NCI-H524 treated with DMSO at 0.1 percent for 48 hours (cell line): ENCODE data around the gene PTPN5.
"Not testable (repeated sequence)": the region's sequence is repeated elsewhere in the genome, so short reads cannot be mapped to it uniquely, and the experiment has no call there.

Source experiments
- DNase-seq: peaks from one replicate; lab custom pipeline; 2025; lab: John Stamatoyannopoulos, UW

PTPN5 gene

GRCh38 chr11:18709414-18709813 lies 82.2 kb downstream of the PTPN5 start:
- no peak for DNase-seq

DNA sequence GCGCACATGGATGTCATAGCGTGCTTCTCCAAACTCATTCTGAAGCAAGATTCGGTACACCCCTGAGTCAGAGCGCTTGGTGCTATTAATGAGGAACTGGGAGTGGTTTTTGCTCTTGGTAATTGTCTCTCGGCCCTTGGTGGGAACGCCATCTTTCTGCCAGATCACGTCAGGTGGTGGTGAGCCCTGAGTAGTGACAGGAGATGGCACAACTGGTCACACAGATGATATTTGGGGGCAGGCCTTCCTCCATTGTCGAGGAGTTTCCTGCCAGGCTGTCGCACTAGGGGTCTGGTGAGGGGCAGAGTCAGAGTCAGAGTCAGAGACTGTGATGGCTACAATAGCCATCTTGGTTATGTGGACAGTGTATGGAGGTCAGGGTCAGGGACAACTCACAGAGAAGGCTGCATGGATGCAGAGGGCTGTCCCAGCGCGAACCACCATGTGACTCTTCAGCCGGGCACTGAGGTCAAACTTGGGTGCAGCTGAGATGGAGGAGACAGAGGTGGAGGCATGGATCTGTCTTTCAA lies 83.7 kb downstream of the PTPN5 start:
- DNase-seq = no peak

DNA sequence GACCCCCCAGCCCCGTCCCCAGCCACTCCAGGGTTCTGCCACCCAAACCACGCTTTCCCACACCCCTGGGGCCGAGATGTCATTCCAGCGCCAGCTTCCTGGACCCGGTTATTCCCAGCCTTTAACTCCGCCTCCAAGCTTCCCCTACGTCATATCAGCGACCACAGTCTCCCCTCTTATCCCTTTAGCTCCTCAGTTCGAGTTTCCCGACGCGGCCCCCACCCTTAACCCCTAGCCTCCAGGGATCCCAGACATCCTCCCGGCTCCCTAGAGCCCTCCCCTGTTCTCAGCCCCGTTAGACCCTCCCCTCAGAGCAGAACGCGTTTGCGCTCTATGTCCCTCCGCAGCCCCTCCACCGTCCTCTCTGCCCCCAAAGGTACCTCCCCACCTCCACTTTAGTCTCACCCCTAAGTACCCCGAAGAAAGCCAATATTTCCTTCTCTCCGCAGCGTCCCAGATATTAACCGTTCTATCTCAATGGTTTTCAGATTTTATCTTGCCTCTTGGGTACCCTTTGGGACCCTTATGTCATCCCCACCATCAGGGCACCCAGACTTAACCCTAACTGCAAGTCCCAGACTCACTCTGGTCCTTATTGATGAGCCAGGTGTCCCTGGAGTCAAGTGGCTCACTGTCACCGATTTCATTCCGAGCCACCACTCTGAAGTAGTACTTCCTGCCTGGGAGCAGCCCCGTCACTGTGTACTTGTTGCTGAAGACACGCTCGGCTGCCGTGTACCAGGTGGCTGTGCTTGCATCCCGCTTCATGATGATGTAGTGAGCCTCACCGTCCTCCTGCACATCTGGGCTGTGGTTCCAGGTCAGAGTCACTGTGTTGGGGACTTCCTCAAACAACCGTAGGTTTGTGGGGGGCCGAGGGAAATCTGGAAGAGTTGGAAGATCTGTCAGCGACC lies 85.0 kb downstream of the PTPN5 start:
- DNase-seq = peak; percentile 30

DNA sequence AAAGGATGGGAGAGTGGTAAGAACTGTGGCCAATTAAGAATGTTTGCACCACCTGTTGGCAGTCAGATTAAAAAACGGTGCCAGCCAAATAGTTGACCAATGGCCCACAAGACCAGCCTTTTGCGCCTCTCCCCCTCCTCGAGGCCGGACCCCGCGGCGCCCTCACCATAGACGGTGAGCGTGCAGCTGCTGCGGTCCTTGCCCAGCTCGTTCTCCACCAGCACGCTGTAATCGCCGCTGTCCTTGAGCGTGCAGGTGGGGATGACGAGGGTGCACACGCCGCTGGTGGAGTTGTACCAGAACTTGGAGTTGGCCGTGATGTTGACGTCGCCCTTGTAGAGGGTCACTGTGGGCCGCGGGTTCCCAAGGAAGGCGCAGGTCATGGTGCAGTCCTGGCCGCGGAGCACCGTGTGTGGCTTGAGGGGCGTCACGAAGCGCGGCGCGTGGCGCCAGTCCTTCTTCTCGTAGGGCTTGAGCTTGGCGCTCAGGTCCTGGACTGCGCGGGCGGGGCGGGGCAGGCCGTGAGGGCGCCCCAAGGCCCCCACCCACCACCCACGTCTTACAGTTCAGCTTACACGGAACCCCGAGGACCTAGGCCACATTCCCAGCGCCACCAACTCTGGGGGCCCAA lies 85.8 kb downstream of the PTPN5 start:
- no peak for DNase-seq

GRCh38 chr11:18704698-18705097 lies 86.9 kb downstream of the PTPN5 start:
- no peak for DNase-seq

GRCh38 chr11:18704045-18704645 lies 87.5 kb downstream of the PTPN5 start:
- no peak for DNase-seq

GRCh38 chr11:18703001-18703763 lies 88.4 kb downstream of the PTPN5 start:
- DNase-seq = no peak

DNA sequence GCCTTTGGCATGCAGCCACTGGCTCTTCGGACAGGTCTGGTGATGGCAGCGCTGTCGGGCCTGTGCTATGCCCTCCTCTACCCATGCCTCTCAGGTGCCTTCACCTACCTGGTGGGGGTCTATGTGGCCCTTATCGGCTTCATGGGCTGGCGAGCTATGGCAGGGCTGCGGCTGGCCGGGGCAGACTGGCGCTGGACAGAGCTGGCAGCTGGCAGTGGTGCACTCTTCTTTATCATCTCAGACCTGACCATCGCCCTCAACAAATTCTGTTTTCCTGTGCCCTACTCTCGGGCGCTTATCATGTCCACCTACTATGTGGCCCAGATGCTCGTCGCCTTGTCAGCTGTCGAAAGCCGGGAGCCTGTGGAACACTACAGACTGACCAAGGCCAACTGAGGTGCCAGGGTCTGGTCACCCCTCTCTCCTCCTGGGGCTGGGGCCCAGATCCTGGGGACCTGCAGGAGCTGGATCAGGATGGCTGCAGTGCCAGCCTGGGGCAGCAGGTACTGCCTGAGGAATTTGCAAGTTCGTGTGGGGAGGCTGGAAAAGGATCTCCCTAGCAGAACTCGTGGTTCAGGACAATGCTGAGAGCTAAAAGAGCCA lies 89.9 kb downstream of the PTPN5 start:
- DNase-seq = no peak

DNA sequence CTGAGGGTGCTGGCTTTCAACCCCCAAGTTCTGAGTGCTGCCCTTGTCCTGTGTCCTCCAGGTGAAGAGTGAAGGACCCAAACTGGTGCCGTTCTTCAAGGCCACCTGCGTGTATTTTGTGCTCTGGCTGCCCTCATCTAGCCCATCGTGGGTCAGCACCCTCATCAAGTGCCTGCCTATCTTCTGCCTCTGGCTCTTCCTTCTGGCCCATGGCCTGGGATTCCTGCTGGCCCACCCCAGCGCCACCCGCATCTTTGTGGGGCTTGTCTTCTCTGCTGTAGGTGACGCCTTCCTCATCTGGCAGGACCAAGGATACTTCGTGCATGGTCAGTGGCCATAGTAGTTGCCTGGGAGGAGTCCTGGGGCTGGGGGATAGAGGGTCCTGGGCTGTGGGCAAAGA lies 90.7 kb downstream of the PTPN5 start:
- no peak for DNase-seq

DNA sequence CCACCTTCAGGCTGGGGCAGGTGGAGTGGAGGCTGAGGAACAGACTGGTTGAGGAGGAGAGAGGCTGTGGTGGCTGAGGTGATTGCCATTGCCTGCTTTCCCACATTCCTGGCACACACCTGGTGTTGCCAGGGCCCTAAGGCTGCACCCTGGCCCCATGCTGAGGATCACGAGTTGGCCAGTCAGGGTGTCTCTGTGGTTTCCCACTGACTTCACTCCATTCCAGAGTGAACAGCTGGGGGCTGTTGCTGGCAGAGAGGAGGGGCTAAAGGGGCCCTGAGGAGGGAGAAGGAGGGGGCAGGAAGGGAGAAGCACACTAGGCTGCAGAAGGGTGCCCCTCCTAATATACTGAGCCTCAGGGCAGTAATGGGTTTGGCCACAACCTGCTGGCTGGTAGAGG lies 91.2 kb downstream of the PTPN5 start:
- DNase-seq = no peak

- DNase-seq = no peak
These were observed 91.7 kb downstream of the PTPN5 start for GRCh38 chr11:18699848-18700261.

DNA sequence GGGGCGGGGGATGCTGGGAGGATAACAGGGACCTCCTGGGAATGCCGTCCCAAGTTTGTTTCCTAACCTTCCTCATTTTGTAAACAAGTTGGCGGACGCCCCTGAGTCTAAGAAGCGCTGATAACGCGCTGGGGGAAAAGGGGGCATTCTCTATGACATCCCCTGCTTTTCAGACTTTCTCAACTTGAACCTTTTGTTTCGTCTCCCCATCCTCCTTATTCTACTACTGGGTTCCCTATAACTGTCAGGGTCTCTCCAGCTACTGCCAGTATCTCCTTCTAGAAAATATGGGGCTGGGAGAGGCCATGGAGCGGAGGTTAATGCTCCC lies 92.4 kb downstream of the PTPN5 start:
- DNase-seq = no peak

- peak; percentile 24 for DNase-seq
These were observed 93.0 kb downstream of the PTPN5 start, which contains the start of gene TMEM86A for GRCh38 chr11:18698341-18699268. Gene TMEM86A, plus strand, starts transcription at chr11:18698779. Its CDS starts 108 bp downstream, at chr11:18698887.

DNA sequence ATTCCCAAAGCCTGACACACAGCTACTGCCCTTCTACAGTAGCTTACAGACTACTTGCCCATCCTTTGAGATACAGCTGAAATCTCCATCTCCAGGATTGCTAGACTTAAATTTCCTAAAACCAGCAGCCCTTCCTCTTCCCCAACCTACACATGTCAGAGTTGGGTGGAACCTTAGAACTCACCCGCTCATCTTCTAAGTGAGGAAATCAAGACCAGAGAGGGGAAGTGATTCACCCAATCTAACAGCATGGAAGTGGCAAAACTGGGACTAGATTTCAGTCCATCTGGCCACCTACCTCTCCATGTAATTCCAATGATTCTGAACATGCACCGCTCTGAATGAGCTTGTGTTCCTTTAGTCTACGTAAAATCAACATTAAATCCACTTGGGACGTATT lies 94.0 kb downstream of the PTPN5 start:
- no peak for DNase-seq

DNA sequence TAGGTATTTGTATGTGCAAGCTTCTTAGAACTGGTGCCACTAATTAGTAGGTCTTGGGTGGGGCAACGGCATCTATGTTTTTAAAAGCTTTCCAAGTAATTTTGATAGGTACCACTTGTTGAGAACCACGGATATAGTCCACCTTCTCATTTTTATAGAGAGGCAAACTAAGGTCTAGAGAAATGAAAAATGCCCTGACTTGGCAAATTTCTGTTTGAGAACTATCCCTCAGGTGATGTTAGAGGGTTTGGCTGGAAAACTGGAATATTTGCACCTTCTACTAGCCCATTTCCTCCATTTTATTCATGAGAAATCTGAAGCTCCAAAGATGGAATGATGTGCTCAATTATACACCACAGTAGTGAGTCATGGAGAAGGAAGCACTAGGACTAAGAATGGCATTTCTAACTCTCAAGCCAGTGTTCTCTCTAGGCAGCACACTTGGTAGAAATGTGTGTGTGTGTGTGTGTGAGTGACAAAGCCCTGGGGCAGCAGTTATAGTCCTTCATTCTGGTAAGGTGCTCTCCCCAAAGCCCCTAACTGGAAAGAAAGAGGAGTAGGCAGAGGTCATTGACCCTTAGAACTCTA lies 94.9 kb downstream of the PTPN5 start:
- DNase-seq = no peak

GRCh38 chr11:18692941-18693760 lies 98.4 kb downstream of the PTPN5 start:
- no peak for DNase-seq

DNA sequence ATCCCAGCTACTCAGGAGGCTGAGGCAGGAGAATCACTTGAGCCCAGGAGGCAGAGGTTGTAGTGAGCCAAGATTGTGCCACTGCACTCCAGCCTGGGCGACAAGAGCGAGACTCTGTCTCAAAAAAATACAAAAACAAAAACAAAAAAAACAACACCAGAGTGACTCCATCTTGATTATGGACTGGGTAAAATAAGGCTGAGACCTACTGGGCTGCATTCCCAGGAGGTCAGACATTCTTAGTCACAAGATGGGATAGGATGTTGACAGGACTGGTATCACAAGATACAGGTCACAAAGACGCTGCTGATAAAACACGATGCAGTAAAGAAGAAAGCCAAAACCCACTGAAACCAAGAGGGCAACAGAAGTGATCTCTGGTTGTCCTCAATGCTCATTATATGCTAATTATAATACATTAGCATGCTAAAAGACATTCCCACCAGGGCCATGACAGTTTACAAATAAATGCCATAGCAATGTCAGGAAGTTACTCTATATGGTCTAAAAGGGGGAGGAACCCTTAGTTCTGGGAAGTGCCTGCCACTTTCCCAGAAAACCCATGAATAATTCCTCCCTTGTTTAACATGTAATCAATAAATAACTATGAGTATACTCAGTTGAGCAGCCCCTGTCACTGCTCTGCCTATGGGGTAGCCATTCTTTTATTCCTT lies 100.0 kb downstream of the PTPN5 start:
- DNase-seq = not testable (repeated sequence)

DNA sequence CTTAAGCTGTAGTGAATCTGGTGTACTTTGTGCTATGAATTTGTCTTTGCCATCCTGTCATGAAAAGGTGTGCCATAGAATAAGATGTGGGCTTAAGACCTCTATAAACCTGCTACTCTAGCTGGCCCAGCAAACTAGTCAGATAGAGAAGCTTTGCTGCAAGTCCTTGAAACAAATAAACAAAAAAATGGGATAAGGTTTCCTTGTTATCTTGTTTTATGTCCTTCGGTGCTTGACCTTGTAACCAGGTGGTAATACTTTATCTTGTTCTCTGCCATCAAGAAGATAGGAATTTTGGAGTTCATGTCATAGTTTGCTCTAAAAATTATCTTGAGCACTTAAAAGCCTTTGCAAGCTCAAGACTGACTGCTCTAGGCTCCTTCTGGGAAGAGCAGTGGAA lies 107.3 kb downstream of the PTPN5 start:
- no peak for DNase-seq

- no peak for DNase-seq
These were observed 109.1 kb downstream of the PTPN5 start for GRCh38 chr11:18682466-18682865.
